GM10266 (cell line): ENCODE measurements around the gene ADSL.

Source experiments
- DNase-seq: peaks from one replicate; pipeline ENCODE4 v3.0.0; 2012; ENCODE audit errors: extremely low spot score
- TF ChIP-seq, protein P1 (sequence below): IDR thresholded peaks from 2 replicates; pipeline ENCODE4 v1.5.1; 2012; ENCODE audit warnings: mild to moderate bottlenecking, low read depth; ENCODE audit not compliant: control insufficient read depth, insufficient read depth; ENCODE audit errors: missing control alignments

Gene ADSL

DNA sequence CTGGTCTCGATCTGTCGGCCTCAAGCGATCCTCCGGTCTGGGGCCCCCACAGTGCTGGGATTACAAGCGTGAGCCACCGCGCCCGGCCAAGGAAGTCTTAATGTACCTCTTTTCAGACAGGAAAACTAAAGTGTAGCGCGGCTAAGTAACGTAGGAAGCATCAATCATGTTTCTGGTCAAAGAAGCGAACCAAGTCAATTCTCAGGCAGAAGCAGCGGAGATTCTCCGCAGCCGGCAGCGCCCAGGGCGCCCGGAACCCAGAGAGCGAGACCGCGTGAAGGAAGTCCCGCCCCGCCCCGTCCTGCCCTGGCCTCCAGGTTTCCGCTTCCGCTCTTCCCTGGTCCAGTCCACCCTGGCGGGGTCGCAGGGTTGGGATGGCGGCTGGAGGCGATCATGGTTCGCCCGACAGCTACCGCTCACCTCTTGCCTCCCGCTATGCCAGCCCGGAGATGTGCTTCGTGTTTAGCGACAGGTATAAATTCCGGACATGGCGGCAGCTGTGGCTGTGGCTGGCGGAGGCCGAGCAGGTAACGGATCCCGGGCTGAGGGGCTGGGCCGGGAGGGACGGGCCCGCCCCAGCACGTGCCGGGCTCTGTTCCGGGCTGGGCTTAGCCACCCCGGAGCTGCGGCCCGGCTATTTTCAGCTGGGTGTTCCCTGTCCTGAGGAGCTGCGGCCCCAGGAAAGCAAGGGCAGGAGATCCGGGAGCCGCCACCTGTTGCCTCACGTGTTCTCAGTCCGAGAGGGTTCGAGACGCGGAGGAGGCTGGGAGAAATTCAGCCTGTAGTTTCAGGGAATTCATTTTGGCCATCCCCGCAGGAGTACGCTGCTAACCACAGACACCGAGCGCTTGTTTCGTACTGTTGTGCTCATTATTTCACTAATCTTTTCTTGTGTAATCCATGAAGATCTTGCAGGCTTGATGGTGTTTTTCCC lies at the start of gene ADSL:
Gene ADSL, plus strand, starts transcription at position 316 of the 934 bp plus-strand sequence. Its CDS starts 59 bp downstream, at position 375.
- TF ChIP-seq, protein P1, sequence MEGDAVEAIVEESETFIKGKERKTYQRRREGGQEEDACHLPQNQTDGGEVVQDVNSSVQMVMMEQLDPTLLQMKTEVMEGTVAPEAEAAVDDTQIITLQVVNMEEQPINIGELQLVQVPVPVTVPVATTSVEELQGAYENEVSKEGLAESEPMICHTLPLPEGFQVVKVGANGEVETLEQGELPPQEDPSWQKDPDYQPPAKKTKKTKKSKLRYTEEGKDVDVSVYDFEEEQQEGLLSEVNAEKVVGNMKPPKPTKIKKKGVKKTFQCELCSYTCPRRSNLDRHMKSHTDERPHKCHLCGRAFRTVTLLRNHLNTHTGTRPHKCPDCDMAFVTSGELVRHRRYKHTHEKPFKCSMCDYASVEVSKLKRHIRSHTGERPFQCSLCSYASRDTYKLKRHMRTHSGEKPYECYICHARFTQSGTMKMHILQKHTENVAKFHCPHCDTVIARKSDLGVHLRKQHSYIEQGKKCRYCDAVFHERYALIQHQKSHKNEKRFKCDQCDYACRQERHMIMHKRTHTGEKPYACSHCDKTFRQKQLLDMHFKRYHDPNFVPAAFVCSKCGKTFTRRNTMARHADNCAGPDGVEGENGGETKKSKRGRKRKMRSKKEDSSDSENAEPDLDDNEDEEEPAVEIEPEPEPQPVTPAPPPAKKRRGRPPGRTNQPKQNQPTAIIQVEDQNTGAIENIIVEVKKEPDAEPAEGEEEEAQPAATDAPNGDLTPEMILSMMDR: no peak

DNA sequence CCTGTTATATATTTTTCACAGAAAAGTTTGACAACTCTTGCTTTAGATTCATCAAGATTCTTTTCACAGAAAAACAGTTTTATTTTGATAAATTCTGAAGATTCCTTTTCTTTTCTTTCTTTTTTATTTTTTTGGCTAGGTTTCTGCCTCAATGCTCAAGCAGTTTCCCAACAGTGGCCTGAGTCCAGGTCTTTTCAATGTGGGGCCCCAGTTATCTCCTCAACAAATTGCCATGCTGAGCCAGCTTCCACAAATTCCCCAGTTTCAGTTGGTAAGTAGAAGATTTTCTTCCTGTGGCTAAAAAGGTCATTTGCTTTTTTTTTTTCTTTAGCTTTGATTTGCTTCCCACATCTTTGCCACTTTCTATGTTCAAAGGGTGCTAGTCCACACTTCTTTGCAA lies 46.0 kb upstream of the ADSL start:
- no peak for DNase-seq
- TF ChIP-seq, protein P1: no peak

More for the DNA sequence above, at the start of gene ADSL:
- DNase-seq: peak; percentile 87

DNA sequence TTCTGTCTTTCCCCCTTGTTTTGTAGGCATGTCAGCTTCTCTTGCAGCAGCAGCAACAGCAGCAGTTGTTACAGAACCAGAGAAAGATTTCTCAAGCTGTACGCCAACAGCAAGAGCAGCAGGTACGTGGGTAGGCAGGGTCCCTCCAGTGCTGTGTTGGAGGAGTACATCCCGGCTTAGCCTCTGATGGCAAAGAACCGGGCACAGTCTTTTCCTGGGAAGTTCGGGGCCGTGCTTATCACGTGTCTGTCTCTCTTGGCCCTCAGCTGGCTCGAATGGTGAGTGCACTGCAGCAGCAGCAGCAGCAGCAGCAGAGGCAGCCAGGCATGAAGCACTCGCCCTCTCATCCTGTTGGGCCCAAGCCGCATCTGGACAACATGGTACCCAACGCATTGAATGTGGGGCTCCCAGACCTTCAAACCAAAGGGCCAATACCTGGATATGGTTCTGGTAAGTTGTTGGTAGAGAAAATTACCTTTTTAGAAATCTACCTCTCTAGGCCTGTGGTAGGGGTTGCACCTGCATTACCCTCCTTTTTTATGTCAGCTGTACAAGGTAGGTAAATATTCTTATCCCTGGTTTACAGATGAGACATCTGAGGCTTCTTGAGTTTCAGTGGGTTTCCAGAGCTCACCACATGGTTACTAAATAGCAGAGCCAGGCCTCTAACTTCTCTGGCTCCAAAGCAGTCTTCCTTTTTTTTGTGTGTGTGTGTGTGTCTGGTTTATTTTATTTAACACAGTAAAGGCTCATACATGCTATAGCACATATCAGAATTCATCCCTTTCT lies 45.2 kb upstream of the ADSL start:
- peak; percentile 26 for DNase-seq
- TF ChIP-seq, protein P1: no peak

DNA sequence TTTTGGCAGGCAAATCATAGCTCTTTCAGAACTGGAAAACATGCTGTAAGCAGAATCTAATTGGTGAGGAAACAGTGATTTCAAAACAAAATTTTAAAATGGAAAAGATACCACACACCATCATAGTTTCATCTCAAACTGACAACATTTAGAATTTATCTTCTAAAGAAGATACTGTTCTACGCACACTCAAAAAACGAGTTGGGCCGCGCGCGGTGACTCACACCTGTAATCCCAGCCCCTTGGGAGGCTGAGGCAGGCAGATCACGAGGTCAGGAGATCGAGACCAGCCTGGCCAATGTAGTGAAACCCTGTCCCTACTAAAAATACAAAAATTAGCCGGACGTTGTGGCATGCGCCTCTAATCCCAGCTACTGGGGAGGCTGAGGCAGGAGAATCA lies 44.2 kb upstream of the ADSL start:
- TF ChIP-seq, protein P1: no peak
- no peak for DNase-seq

DNA sequence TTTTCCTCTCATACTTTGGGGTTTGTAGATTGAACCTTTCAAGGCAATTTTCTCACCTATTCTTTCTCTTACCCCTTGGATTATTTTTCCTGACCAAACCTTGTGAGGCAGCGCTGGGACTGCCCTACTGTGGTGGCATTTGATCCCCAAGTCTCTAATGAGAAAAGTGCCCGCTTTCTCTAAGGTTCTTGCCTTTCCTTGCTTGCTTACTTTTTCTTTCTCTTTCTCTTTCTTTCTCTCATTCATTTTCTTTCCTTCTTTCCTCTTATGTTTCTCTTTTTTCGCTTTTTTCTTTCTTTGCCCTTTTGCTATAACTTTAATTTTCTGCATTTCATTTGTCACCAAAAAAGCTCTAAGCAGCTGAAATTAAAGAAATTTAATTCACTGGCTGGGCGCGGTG lies 40.7 kb upstream of the ADSL start:
- TF ChIP-seq, protein P1: no peak
- no peak for DNase-seq

DNA sequence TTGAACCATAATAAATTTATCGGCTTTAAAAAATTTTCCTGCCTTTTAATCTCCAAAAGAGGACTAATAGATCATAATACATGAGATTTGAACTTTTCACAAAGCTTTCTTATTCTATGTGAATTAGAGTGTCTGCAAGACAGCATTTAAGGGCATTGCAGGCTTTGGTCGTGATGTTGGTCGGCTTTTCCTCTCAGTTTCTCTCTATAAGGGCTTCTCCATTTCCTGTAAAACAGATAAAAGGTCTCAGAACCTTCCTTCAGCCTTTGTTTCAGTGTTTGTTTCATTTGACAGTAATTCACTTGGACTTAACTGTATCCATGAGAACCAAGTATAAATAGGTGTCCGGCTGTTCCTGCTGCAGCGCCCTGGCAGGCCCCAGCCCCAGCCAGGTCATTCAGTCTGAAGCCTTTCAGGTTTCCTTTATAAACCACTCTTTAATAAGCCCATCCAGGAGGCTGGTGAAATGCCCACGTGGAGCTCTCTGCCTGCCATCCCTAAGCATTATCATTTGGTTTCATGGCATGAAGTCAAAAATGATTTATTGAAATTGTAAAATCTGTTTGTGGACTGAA lies 37.2 kb upstream of the ADSL start:
- no peak for DNase-seq
- TF ChIP-seq, protein P1: no peak
